Muscle layer of colon (tissue), 2 donors: ENCODE data around the gene DONSON.

Experiments
- H3K27ac ChIP-seq: one replicate; pipeline ENCODE4 v1.7.0; 2013; ENCODE audit warnings: low read depth, mild to moderate bottlenecking, low read length, moderate library complexity
- H3K27me3 ChIP-seq, 2 donors: one replicate each; pipeline ENCODE4 v1.7.0; 2013; ENCODE audit warnings: low read length in 2 of 2, mild to moderate bottlenecking in 2 of 2; ENCODE audit not compliant: insufficient read depth in 2 of 2, control insufficient read depth in 1 of 2
- H3K36me3 ChIP-seq: one replicate; pipeline ENCODE4 v1.7.0; 2013; ENCODE audit warnings: mild to moderate bottlenecking, low read length; ENCODE audit not compliant: insufficient read depth
- H3K4me1 ChIP-seq: one replicate; pipeline ENCODE4 v1.7.0; 2013; ENCODE audit warnings: mild to moderate bottlenecking, low read length; ENCODE audit not compliant: insufficient read depth
- H3K4me3 ChIP-seq, 2 donors: one replicate each; pipeline ENCODE4 v1.7.0; 2013; ENCODE audit warnings: low read length in 2 of 2, low read depth in 1 of 2, mild to moderate bottlenecking in 1 of 2, moderate library complexity in 1 of 2
- H3K9ac ChIP-seq: one replicate; pipeline ENCODE4 v1.7.0; 2013; ENCODE audit warnings: low read length
- H3K9me3 ChIP-seq: one replicate; pipeline ENCODE4 v1.7.0; 2013; ENCODE audit warnings: mild to moderate bottlenecking, low read length
- donor health status: abdominal sarcoma.
- donor health status: Adenocarcinoma of cecum.

DONSON gene

DNA sequence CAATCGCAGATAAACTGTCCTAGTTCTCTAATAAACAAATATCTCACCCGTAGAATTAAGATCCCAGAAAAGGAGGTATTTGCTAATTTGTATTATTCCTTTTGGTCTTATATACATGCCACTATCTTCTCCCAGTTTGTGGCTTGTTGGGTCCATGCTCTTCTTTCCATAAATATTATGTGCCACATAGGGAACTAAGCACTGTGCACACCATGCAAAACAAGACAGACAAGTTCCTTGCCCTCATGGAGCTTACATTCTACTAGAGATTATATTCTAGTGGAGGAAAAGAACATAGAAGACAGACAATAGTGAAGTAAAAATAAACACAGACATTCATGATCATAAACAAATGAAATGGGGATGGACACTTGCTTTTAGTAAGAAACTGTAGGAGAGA lies 51.3 kb downstream of the DONSON start:
- Histone ChIP-seq H3K27ac (no peak overlapping the region), H3K9me3 (no peaks in the 10 kb centered on the region), H3K36me3 (peaks cover 55% of the 10 kb centered on the region), H3K27me3 (no peaks in the 10 kb centered on the region), H3K4me3 (no peak overlapping the region), H3K4me1 (peaks cover 4% of the 10 kb centered on the region), H3K9ac (no peak overlapping the region)

DNA sequence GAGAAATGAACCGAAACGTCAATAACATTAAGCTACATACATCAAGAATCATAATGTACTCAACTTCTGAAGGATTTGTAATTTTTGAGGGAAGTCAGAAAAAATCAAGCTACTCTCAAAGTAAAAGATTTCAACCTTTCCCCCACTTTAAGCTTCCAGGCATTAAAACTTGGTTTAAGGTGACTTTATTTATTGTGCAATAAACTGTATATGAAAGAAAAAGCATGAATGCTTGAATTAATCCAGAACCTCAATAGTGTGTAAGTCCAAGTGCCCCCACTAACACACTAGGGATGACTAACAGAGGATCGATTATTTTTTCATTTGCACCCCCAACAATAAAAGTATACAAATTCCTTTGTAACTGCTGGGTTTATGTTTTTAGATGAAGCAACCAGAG lies 57.5 kb downstream of the DONSON start:
- Histone ChIP-seq H3K27me3 (no peaks in the 10 kb centered on the region), H3K36me3 (peaks cover 74% of the 10 kb centered on the region), H3K4me1 (no peaks in the 10 kb centered on the region), H3K9ac (no peak overlapping the region), H3K4me3 (no peak overlapping the region), H3K9me3 (no peaks in the 10 kb centered on the region), H3K27ac (no peak overlapping the region)
